A549 treated with AZD9567 at 1 μM for 4 hours (cell line): ENCODE data around the gene DNAJA1. TPM values are rescaled to one million over a fixed set of nuclear protein-coding genes. Genes with fewer than 3 reads are reported as not detected.

Experiments
- total RNA-seq: library from RNA; stranded (reverse); fragments of 200-300 nt; extraction: Qiagen RNA extraction; gene quantifications from 5 replicates; pipeline ENCODE4 v1.2.3, GENCODE V29; 2022; ENCODE audit not compliant: insufficient read depth

Gene DNAJA1
- 220 to 254 TPM (median 230 TPM) in 5 replicates for total RNA-seq

DNA sequence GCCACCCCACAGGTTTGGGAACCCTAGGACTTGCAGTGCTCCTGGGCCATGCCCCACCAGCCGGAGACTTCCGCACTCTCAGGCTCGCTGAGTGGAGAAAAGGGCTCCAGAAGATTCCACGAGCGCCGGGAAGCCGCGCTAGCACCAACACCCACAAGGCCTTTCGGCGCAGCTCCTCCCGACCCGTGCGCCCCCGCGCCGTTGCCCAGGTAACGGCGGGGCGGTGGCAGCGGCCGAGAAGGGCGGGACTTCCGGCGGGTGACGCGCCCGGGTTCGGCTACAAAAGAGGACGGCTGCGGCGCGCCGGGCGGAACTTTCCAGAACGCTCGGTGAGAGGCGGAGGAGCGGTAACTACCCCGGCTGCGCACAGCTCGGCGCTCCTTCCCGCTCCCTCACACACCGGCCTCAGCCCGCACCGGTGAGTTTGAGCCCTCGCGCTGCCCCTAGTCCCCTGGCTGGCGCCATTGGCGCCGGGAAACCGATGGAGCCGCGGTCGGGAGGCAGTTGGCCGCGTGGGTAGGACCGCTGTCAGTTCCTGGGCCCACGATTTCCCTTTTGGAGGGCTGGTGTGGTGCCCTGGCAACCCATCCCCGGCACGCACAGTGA is at the start of gene DNAJA1:
DNAJA1 (plus strand) TSS at position 308 of the 606 bp plus-strand sequence. CDS start 1,212 bp downstream, outside the sequence.

DNA sequence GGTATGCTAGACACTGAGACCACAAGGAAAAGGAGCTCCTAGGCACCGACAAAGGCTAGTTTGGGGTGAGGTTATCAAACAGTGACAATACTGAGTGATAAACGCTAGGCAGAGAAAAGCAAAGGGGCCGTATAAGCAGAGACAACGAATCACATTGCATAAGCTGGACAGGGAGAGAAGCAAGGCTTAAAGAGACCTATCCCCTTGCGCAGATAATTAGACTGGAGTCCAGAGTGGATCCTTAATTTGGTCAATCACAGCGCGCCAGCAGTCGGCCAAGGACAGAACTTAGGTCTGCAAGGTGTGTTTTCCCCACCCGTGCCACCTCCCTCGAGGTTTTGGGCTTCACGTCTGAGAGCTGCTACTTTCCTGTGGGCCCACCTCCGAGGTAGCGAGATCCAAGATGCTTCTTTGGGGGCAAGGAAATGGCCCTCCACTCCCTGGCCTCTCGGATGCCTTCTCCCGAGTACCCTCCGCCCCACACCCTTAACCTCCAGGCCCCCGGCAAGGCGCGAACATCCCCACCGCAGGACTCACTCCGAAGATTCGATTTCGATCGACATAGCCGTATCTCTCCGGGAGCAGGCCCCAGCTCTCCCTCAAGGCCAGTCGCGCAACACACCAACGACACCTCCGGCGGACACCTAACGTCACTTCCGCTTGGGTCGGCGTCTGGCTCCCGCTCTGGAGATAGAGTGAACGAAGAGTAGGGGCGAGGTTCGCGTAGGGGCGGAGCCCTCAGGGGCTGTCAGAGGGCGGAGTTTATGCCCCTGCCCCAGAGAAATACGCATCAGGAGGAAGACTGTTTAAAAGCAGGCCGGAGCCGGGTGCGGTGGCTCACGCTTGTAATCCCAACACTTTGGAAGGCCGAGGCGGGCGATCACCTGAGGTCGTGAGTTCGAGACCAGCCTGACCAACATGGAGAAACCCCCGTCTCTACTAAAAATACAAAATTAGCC is 51.3 kb downstream of the DNAJA1 start, which contains the start of gene SMU1:
SMU1 (minus strand) TSS at position 629 of the 959 bp plus-strand sequence; CDS start at position 563, 66 bp downstream.

Other genes starting within 250 kb of the DNAJA1 start
- gene TMEM215, start 241.7 kb upstream of the DNAJA1 start, total RNA-seq, result not detected in 5 replicates
- 36.4 to 53.8 TPM (median 40.5 TPM) in 5 replicates for gene APTX, start 23.6 kb upstream of the DNAJA1 start, total RNA-seq
- gene SMU1, start 51.4 kb downstream of the DNAJA1 start, total RNA-seq, result 17.2 to 25.2 TPM (median 18.2 TPM) in 5 replicates
- 174 to 231 TPM (median 193 TPM) in 5 replicates for gene B4GALT1, start 142.1 kb downstream of the DNAJA1 start, total RNA-seq
- gene SPINK4, start 214.9 kb downstream of the DNAJA1 start, total RNA-seq, result not detected in 5 replicates
- 125 to 134 TPM (median 131 TPM) in 5 replicates for gene BAG1, start 239.4 kb downstream of the DNAJA1 start, total RNA-seq
- 65.4 to 76.6 TPM (median 74.4 TPM) in 5 replicates for gene CHMP5, start 239.8 kb downstream of the DNAJA1 start, total RNA-seq